Measurements from ENCODE around the gene DNAH3.

DNAH3 gene

GRCh38 chr16:21072976-21073375, 77.7 kb downstream of the DNAH3 start:
- H3K79me2 ChIP-seq (ENCODE audit: low read length): no peaks in the 10 kb centered on the region
- no peaks in the 10 kb centered on the region for H3K9me3 ChIP-seq (ENCODE audit: insufficient read depth, low read length)
- TF ChIP-seq CTCF (IDR thresholded peaks at IDR 0.05; ENCODE audit: low read depth, low read length) (no peak), EZH2phosphoT487 (IDR thresholded peaks at IDR 0.05; ENCODE audit: low read depth) (no peak)
- H3K4me2 ChIP-seq (ENCODE audit: low read length): no peak overlapping the region
- no peak overlapping the region for H3K4me3 ChIP-seq (ENCODE audit: low read length)
- H3K27me3 ChIP-seq (ENCODE audit: low read depth, low read length): no peaks in the 10 kb centered on the region
- no peak overlapping the region for H3K27ac ChIP-seq (ENCODE audit: low read length)
- no peak overlapping the region for H3K9ac ChIP-seq (ENCODE audit: low read length)
- H3K4me1 ChIP-seq (ENCODE audit: low read length): no peaks in the 10 kb centered on the region
- no peaks in the 10 kb centered on the region for H4K20me1 ChIP-seq (ENCODE audit: insufficient read depth, low read length)
- H2AFZ ChIP-seq (ENCODE audit: low read depth, low read length): no peak overlapping the region
- no peaks in the 10 kb centered on the region for H3K36me3 ChIP-seq (replicated peaks; ENCODE audit: low read depth, low read length)

- Histone ChIP-seq H3K27me3 (ENCODE audit: low read depth, low read length) (no peaks in the 10 kb centered on the region), H3K4me2 (ENCODE audit: low read length) (no peak overlapping the region), H3K9me3 (ENCODE audit: insufficient read depth, low read length) (no peaks in the 10 kb centered on the region), H2AFZ (ENCODE audit: low read depth, low read length) (no peak overlapping the region), H3K9ac (ENCODE audit: low read length) (no peak overlapping the region), H4K20me1 (ENCODE audit: insufficient read depth, low read length) (no peaks in the 10 kb centered on the region), H3K36me3 (replicated peaks; ENCODE audit: low read depth, low read length) (no peaks in the 10 kb centered on the region), H3K27ac (ENCODE audit: low read length) (no peak overlapping the region), H3K79me2 (ENCODE audit: low read length) (no peaks in the 10 kb centered on the region), H3K4me3 (ENCODE audit: low read length) (no peak overlapping the region), H3K4me1 (ENCODE audit: low read length) (no peaks in the 10 kb centered on the region)
- no peak for TF ChIP-seq CTCF (IDR thresholded peaks at IDR 0.05; ENCODE audit: low read depth, low read length)
- TF ChIP-seq EZH2phosphoT487 (IDR thresholded peaks at IDR 0.05; ENCODE audit: low read depth): no peak
Measured at GRCh38 chr16:21071741-21072140, 78.9 kb downstream of the DNAH3 start.

GRCh38 chr16:21070564-21070963, 80.1 kb downstream of the DNAH3 start:
- TF ChIP-seq EZH2phosphoT487 (IDR thresholded peaks at IDR 0.05; ENCODE audit: low read depth): no peak
- no peak for TF ChIP-seq CTCF (IDR thresholded peaks at IDR 0.05; ENCODE audit: low read depth, low read length)
- Histone ChIP-seq H3K27ac (ENCODE audit: low read length) (no peak overlapping the region), H4K20me1 (ENCODE audit: insufficient read depth, low read length) (no peaks in the 10 kb centered on the region), H3K4me3 (ENCODE audit: low read length) (no peak overlapping the region), H3K4me2 (ENCODE audit: low read length) (no peak overlapping the region), H3K36me3 (replicated peaks; ENCODE audit: low read depth, low read length) (no peaks in the 10 kb centered on the region), H3K79me2 (ENCODE audit: low read length) (no peaks in the 10 kb centered on the region), H3K9me3 (ENCODE audit: insufficient read depth, low read length) (no peaks in the 10 kb centered on the region), H3K4me1 (ENCODE audit: low read length) (no peaks in the 10 kb centered on the region), H3K9ac (ENCODE audit: low read length) (no peak overlapping the region), H3K27me3 (ENCODE audit: low read depth, low read length) (no peaks in the 10 kb centered on the region), H2AFZ (ENCODE audit: low read depth, low read length) (no peak overlapping the region)

GRCh38 chr16:21069986-21070385, 80.7 kb downstream of the DNAH3 start:
- Histone ChIP-seq H3K4me2 (ENCODE audit: low read length) (no peak overlapping the region), H3K9me3 (ENCODE audit: insufficient read depth, low read length) (no peaks in the 10 kb centered on the region), H3K36me3 (replicated peaks; ENCODE audit: low read depth, low read length) (no peaks in the 10 kb centered on the region), H3K79me2 (ENCODE audit: low read length) (no peaks in the 10 kb centered on the region), H3K9ac (ENCODE audit: low read length) (no peak overlapping the region), H3K4me1 (ENCODE audit: low read length) (no peaks in the 10 kb centered on the region), H3K27ac (ENCODE audit: low read length) (no peak overlapping the region), H2AFZ (ENCODE audit: low read depth, low read length) (no peak overlapping the region), H3K4me3 (ENCODE audit: low read length) (no peak overlapping the region), H3K27me3 (ENCODE audit: low read depth, low read length) (no peaks in the 10 kb centered on the region), H4K20me1 (ENCODE audit: insufficient read depth, low read length) (no peaks in the 10 kb centered on the region)
- no peak for TF ChIP-seq CTCF (IDR thresholded peaks at IDR 0.05; ENCODE audit: low read depth, low read length)
- no peak for TF ChIP-seq EZH2phosphoT487 (IDR thresholded peaks at IDR 0.05; ENCODE audit: low read depth)
